Activated CD4-positive, CD25-positive, alpha-beta regulatory T cell treated with anti-CD3 and anti-CD28 coated beads, Interleukin-2, amount 50 U/mL, for 16 hours (primary cell): ENCODE measurements around the gene RETREG3.
A peak's percentile ranks its signal among the peaks of the same experiment; 100 is the strongest.
"Not testable (repeated sequence)": the region's sequence is repeated elsewhere in the genome, so short reads cannot be mapped to it uniquely, and the experiment has no call there.

Experiments used
- DNase-seq: peaks from one replicate; pipeline ENCODE4 v3.0.0-alpha.2; 2020; ENCODE audit warnings: low read depth, low spot score

The RETREG3 gene

GRCh38 chr17:42613699-42614295 is 4.6 kb upstream of the RETREG3 start:
- DNase-seq, result no peak

GRCh38 chr17:42612013-42612412 is 2.8 kb upstream of the RETREG3 start:
- DNase-seq, result no peak

GRCh38 chr17:42609814-42610801 is 934 bp upstream of the RETREG3 start:
- not testable (repeated sequence) for DNase-seq

GRCh38 chr17:42608305-42609181 is 631 bp downstream of the RETREG3 start:
- DNase-seq, result peak; percentile 0

- no peak for DNase-seq
These were observed 1.4 kb downstream of the RETREG3 start for GRCh38 chr17:42607769-42608168.

- no peak for DNase-seq
These were observed 5.9 kb downstream of the RETREG3 start for GRCh38 chr17:42603318-42603717.

- DNase-seq, result no peak
These were observed 10.3 kb downstream of the RETREG3 start for GRCh38 chr17:42598905-42599304.

- DNase-seq, result no peak
These were observed 12.8 kb downstream of the RETREG3 start for GRCh38 chr17:42596386-42596785.

- DNase-seq, result no peak
These were observed 17.8 kb downstream of the RETREG3 start for GRCh38 chr17:42591411-42591810.

GRCh38 chr17:42590886-42591285 is 18.3 kb downstream of the RETREG3 start:
- DNase-seq, result no peak

GRCh38 chr17:42586514-42587230 is 22.5 kb downstream of the RETREG3 start:
- no peak for DNase-seq

- DNase-seq, result no peak
These were observed 23.8 kb downstream of the RETREG3 start for GRCh38 chr17:42585353-42585752.

GRCh38 chr17:42584880-42585279 is 24.3 kb downstream of the RETREG3 start:
- no peak for DNase-seq

- DNase-seq, result no peak
These were observed 27.4 kb downstream of the RETREG3 start for GRCh38 chr17:42581744-42582270.

- no peak for DNase-seq
These were observed 29.2 kb downstream of the RETREG3 start for GRCh38 chr17:42579794-42580551.

- DNase-seq, result peak; percentile 38
These were observed 30.8 kb downstream of the RETREG3 start for GRCh38 chr17:42578282-42578869.

GRCh38 chr17:42577532-42578281 is 31.5 kb downstream of the RETREG3 start, which contains the start of gene PSMC3IP:
Gene PSMC3IP, minus strand, starts transcription at chr17:42577729. Its CDS starts 43 bp downstream, at chr17:42577686.
- peak; percentile 88 for DNase-seq

- DNase-seq, result no peak
These were observed 32.0 kb downstream of the RETREG3 start for GRCh38 chr17:42577140-42577531.

- no peak for DNase-seq
These were observed 34.7 kb downstream of the RETREG3 start for GRCh38 chr17:42574463-42574862.
